H9 (cell line): Measurements from ENCODE around the gene KLHL22. TPM values are rescaled to one million over a fixed set of nuclear protein-coding genes. Genes with fewer than 3 reads are reported as not detected.
A peak's percentile ranks its signal among the peaks of the same experiment; 100 is the strongest.

Source experiments
- DNase-seq: peaks from one replicate; pipeline ENCODE4 v3.0.0-alpha.2; 2017
- H2AFZ ChIP-seq: one replicate; pipeline ENCODE4 v1.6.1; 2013; ENCODE audit warnings: mild to moderate bottlenecking, low read length, control low read depth, moderate library complexity
- H2AK5ac ChIP-seq: 2 replicates; pipeline ENCODE4 v1.6.1; 2013; ENCODE audit warnings: low read length, control low read depth, mixed read lengths; ENCODE audit not compliant: insufficient read length
- H2BK120ac ChIP-seq: one replicate; pipeline ENCODE4 v1.6.1; 2013; ENCODE audit warnings: low read depth, mild to moderate bottlenecking, low read length, control low read depth, inconsistent platforms; ENCODE audit not compliant: poor library complexity, severe bottlenecking
- H2BK12ac ChIP-seq: 2 replicates; pipeline ENCODE4 v1.6.1; 2013; ENCODE audit warnings: low read length, control low read depth, mixed read lengths, low read depth; ENCODE audit not compliant: insufficient read length
- H2BK15ac ChIP-seq: 2 replicates; pipeline ENCODE4 v1.6.1; 2013; ENCODE audit warnings: low read depth, low read length, control low read depth
- H2BK20ac ChIP-seq: one replicate; pipeline ENCODE4 v1.6.1; 2013; ENCODE audit warnings: low read depth, mild to moderate bottlenecking, low read length, control low read depth, inconsistent platforms; ENCODE audit not compliant: poor library complexity, severe bottlenecking
- H2BK5ac ChIP-seq: 2 replicates; pipeline ENCODE4 v1.6.1; 2013; ENCODE audit warnings: low read length, control low read depth, mixed read lengths; ENCODE audit not compliant: insufficient read length
- H3K14ac ChIP-seq: 2 replicates; pipeline ENCODE4 v1.6.1; 2013; ENCODE audit warnings: low read length, control low read depth; ENCODE audit not compliant: insufficient read depth
- H3K18ac ChIP-seq: 2 replicates; pipeline ENCODE4 v1.6.1; 2013; ENCODE audit warnings: low read depth, mild to moderate bottlenecking, mixed read lengths, low read length, control low read depth; ENCODE audit not compliant: insufficient read length
- H3K23ac ChIP-seq: 2 replicates; pipeline ENCODE4 v1.6.1; 2013; ENCODE audit warnings: low read length, control low read depth, mixed read lengths, low read depth; ENCODE audit not compliant: insufficient read length
- H3K23me2 ChIP-seq: 2 replicates; pipeline ENCODE4 v1.6.1; 2013; ENCODE audit warnings: low read depth, mild to moderate bottlenecking, mixed read lengths, low read length, control low read depth; ENCODE audit not compliant: insufficient read length, poor library complexity, severe bottlenecking
- H3K27ac ChIP-seq: 2 replicates; pipeline ENCODE4 v1.5.1; 2013; ENCODE audit warnings: low read length, control low read depth, mixed read lengths, low read depth; ENCODE audit not compliant: insufficient read length
- H3K27me3 ChIP-seq: 2 replicates; pipeline ENCODE4 v1.6.1; 2013; ENCODE audit warnings: low read length, control low read depth, inconsistent platforms; ENCODE audit not compliant: insufficient read depth
- H3K4ac ChIP-seq: 2 replicates; pipeline ENCODE4 v1.6.1; 2013; ENCODE audit warnings: low read depth, mild to moderate bottlenecking, control low read depth, inconsistent platforms, low read length, moderate library complexity
- H3K4me1 ChIP-seq: 2 replicates; pipeline ENCODE4 v1.6.1; 2013; ENCODE audit warnings: low read length, control low read depth, inconsistent platforms; ENCODE audit not compliant: insufficient read depth
- H3K4me2 ChIP-seq: 2 replicates; pipeline ENCODE4 v1.6.1; 2013; ENCODE audit warnings: low read length, control low read depth, mixed read lengths; ENCODE audit not compliant: insufficient read length, insufficient read depth
- H3K56ac ChIP-seq: 2 replicates; pipeline ENCODE4 v1.6.1; 2013; ENCODE audit warnings: low read depth, mild to moderate bottlenecking, mixed read lengths, low read length, control low read depth; ENCODE audit not compliant: insufficient read length
- H3K79me1 ChIP-seq: 2 replicates; pipeline ENCODE4 v1.6.1; 2013; ENCODE audit warnings: low read depth, mild to moderate bottlenecking, moderate library complexity, low read length, control low read depth, inconsistent platforms; ENCODE audit not compliant: insufficient read depth, poor library complexity, severe bottlenecking
- H3K79me2 ChIP-seq: 2 replicates; pipeline ENCODE4 v1.6.1; 2013; ENCODE audit warnings: low read length, control low read depth, inconsistent platforms; ENCODE audit not compliant: insufficient read depth
- H3K9ac ChIP-seq: 2 replicates; pipeline ENCODE4 v1.6.1; 2013; ENCODE audit warnings: low read length, control low read depth, mixed read lengths; ENCODE audit not compliant: insufficient read length; ENCODE audit errors: extremely low read depth
- H3K9me3 ChIP-seq: one replicate; pipeline ENCODE4 v1.6.1; 2013; ENCODE audit warnings: low read depth, low read length, inconsistent platforms; ENCODE audit not compliant: control insufficient read depth
- H3T11ph ChIP-seq: one replicate; pipeline ENCODE4 v1.6.1; 2013; ENCODE audit warnings: mild to moderate bottlenecking, low read length, control low read depth, inconsistent platforms
- H4K20me1 ChIP-seq: one replicate; pipeline ENCODE4 v1.6.1; 2013; ENCODE audit not compliant: control insufficient read depth, insufficient read length, insufficient read depth
- H4K5ac ChIP-seq: 2 replicates; pipeline ENCODE4 v1.6.1; 2013; ENCODE audit warnings: low read depth, mild to moderate bottlenecking, mixed read lengths, low read length, control low read depth; ENCODE audit not compliant: insufficient read length
- H4K8ac ChIP-seq: replicated peaks from 2 replicates; pipeline ENCODE4 v1.6.1; 2013; ENCODE audit warnings: low read length, control low read depth, mixed read lengths, low read depth; ENCODE audit not compliant: insufficient read length
- H4K91ac ChIP-seq: 2 replicates; pipeline ENCODE4 v1.6.1; 2013; ENCODE audit warnings: low read depth, mild to moderate bottlenecking, moderate library complexity, mixed read lengths, low read length, control low read depth; ENCODE audit not compliant: insufficient read length
- H3K27ac Mint-ChIP-seq, 3 experiments: 2 replicates in 2 of 3; 3 replicates in 1 of 3; pipeline ENCODE4 v1.8.0; 2020 to 2021; ENCODE audit warnings: mixed read lengths in 3 of 3, mild to moderate bottlenecking in 1 of 3, moderate library complexity in 1 of 3
- H3K27me3 Mint-ChIP-seq: 2 replicates; pipeline ENCODE4 v1.8.0; 2021; ENCODE audit warnings: low read depth, mild to moderate bottlenecking, moderate library complexity, mixed read lengths
- H3K36me3 Mint-ChIP-seq, 3 experiments: 2 replicates in 2 of 3; 3 replicates in 1 of 3; pipeline ENCODE4 v1.8.0; 2020 to 2021; ENCODE audit warnings: low read depth in 3 of 3, mixed read lengths in 3 of 3; ENCODE audit not compliant: insufficient read depth in 1 of 3
- H3K4me1 Mint-ChIP-seq, 2 experiments: 2 replicates each; pipeline ENCODE4 v1.8.0; 2020; ENCODE audit warnings: mixed read lengths in 2 of 2
- H3K4me3 Mint-ChIP-seq, 2 experiments: 2 replicates in 1 of 2; 3 replicates in 1 of 2; pipeline ENCODE4 v1.8.0; 2020 to 2021; ENCODE audit warnings: mild to moderate bottlenecking in 2 of 2, mixed read lengths in 2 of 2, moderate library complexity in 1 of 2
- H3K9me3 Mint-ChIP-seq, 2 experiments: 2 replicates in 1 of 2; 3 replicates in 1 of 2; pipeline ENCODE4 v1.8.0; 2020; ENCODE audit warnings: mild to moderate bottlenecking in 2 of 2, mixed read lengths in 2 of 2, moderate library complexity in 1 of 2
- WGBS: extraction: QIAGEN DNeasy Blood & Tissue Kit; methylation state at CpG from one replicate; pipeline ENCODE4 v1.1.7; 2013; ENCODE audit warnings: missing lambda C conversion rate, low lambda C conversion rate, mixed read lengths; ENCODE audit not compliant: insufficient read length; ENCODE audit errors: extremely low coverage; 5-methylcytosine and 5-hydroxymethylcytosine counted together
- total RNA-seq: library from RNA; stranded (reverse); gene quantifications from 2 replicates; pipeline ENCODE4 v1.2.1, GENCODE V29; 2021
- TF ChIP-seq, protein P1 (sequence below): fragments of 200-600 bp; sonication (generic); conservative IDR thresholded peaks from 3 replicates; pipeline ENCODE4 v1.8.0; 2021; ENCODE audit warnings: antibody characterized with exemption, mild to moderate bottlenecking

The KLHL22 gene
- total RNA-seq, 1 experiment from 2014 or later = 11.9 TPM

DNA sequence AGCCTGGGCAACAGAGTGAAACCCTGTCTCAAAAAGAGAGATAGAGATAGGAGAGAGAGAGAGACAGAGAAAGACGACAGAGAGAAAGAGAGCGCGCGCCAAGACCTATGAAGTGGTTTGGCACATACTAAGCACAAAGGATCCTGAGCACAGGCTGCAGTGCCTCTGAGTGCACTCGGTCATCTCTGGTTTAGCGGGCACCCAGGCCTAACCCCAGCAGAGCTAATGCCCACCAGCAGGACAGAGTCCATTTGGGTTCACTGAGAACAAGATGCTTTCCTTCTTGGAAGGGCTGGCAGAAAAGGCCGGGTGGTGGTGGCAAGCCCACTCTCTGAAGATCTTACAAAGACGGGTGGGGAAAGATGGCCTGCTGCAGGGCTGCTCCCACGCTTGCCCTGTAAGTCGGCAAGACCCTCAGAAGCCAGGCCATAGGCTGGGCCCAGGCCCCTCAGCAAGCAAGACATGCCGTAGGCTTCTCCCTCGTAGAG lies 61.3 kb downstream of the KLHL22 start:
- H3K27ac Mint-ChIP-seq = no peak overlapping the region
- Histone ChIP-seq H3K9me3 (no peaks in the 10 kb centered on the region), H4K20me1 (peaks cover 3% of the 10 kb centered on the region), H3K23ac (no peak overlapping the region), H2BK120ac (no peak overlapping the region), H2BK12ac (no peak overlapping the region), H2BK5ac (no peak overlapping the region), H3K79me2 (no peaks in the 10 kb centered on the region), H3K79me1 (no peaks in the 10 kb centered on the region), H3K4ac (no peak overlapping the region), H4K8ac (no peak overlapping the region), H3K18ac (no peak overlapping the region), H4K91ac (no peak overlapping the region), H2BK20ac (no peak overlapping the region), H3K27ac (no peak overlapping the region), H2BK15ac (no peak overlapping the region), H4K5ac (no peak overlapping the region), H3K4me2 (no peak overlapping the region), H2AFZ (no peak overlapping the region), H3K27me3 (peaks cover 10% of the 10 kb centered on the region; the same call in 1 of the 2 replicates), H3K14ac (no peak overlapping the region), H2AK5ac (no peak overlapping the region), H3K23me2 (peaks cover 24% of the 10 kb centered on the region), H3T11ph (no peak overlapping the region), H3K56ac (no peak overlapping the region), H3K4me1 (0 out of 2 replicates have a peak, but pooled peaks cover 2% of the 10 kb centered on the region), H3K9ac (no peak overlapping the region)
- 0 out of 5 replicates have a peak overlapping the region, but pooled peaks of 1 of the 2 experiments have one; percentile 27 for H3K4me3 Mint-ChIP-seq
- no peaks in the 10 kb centered on the region for H3K9me3 Mint-ChIP-seq
- peaks cover 87% of the 10 kb centered on the region for H3K27me3 Mint-ChIP-seq
- peaks cover 15 to 21% of the 10 kb centered on the region in 2 experiments for H3K4me1 Mint-ChIP-seq
- TF ChIP-seq, protein P1, sequence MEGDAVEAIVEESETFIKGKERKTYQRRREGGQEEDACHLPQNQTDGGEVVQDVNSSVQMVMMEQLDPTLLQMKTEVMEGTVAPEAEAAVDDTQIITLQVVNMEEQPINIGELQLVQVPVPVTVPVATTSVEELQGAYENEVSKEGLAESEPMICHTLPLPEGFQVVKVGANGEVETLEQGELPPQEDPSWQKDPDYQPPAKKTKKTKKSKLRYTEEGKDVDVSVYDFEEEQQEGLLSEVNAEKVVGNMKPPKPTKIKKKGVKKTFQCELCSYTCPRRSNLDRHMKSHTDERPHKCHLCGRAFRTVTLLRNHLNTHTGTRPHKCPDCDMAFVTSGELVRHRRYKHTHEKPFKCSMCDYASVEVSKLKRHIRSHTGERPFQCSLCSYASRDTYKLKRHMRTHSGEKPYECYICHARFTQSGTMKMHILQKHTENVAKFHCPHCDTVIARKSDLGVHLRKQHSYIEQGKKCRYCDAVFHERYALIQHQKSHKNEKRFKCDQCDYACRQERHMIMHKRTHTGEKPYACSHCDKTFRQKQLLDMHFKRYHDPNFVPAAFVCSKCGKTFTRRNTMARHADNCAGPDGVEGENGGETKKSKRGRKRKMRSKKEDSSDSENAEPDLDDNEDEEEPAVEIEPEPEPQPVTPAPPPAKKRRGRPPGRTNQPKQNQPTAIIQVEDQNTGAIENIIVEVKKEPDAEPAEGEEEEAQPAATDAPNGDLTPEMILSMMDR = no peak
- no CpG with 5 or more reads among the region's 12 CpGs for WGBS
- DNase-seq = no peak
- H3K36me3 Mint-ChIP-seq = peaks cover 0 to 9% (median 2%) of the 10 kb centered on the region in 3 experiments; a peak in 3 of 7 replicates
